Smooth muscle cell (in vitro differentiated cells): ENCODE measurements around the gene LARP4B. TPM values are rescaled to one million over a fixed set of nuclear protein-coding genes. Genes with fewer than 3 reads are reported as not detected.

Experiments
- DNase-seq: peaks from one replicate; lab custom pipeline; 2025; ENCODE audit not compliant: unreplicated experiment; lab: John Stamatoyannopoulos, UW
- H2AFZ ChIP-seq: fragments of 200-600 bp; sonication (generic); 2 replicates; pipeline ENCODE4 v1.6.0; 2016; ENCODE audit warnings: antibody characterized with exemption, low read depth, mild to moderate bottlenecking
- H3F3A ChIP-seq: fragments of 200-600 bp; sonication (generic); 2 replicates; pipeline ENCODE4 v1.6.0; 2017; ENCODE audit warnings: antibody characterized with exemption, low read depth
- H3K27ac ChIP-seq: fragments of 200-600 bp; sonication (generic); 2 replicates; pipeline ENCODE4 v1.5.1; 2016; ENCODE audit warnings: low read depth, mild to moderate bottlenecking
- H3K27me3 ChIP-seq: fragments of 200-600 bp; sonication (generic); 2 replicates; pipeline ENCODE4 v1.6.1; 2016; ENCODE audit warnings: low read depth, mild to moderate bottlenecking
- H3K36me3 ChIP-seq: fragments of 200-600 bp; sonication (generic); 2 replicates; pipeline ENCODE4 v1.5.1; 2016; ENCODE audit warnings: low read depth
- H3K4me1 ChIP-seq: fragments of 200-600 bp; sonication (generic); 2 replicates; pipeline ENCODE4 v1.5.1; 2016; ENCODE audit warnings: low read depth
- H3K4me2 ChIP-seq: fragments of 200-600 bp; sonication (generic); 2 replicates; pipeline ENCODE4 v1.6.0; 2016; ENCODE audit warnings: mild to moderate bottlenecking
- H3K4me3 ChIP-seq: fragments of 200-600 bp; sonication (generic); 2 replicates; pipeline ENCODE4 v1.5.1; 2016; ENCODE audit warnings: mild to moderate bottlenecking
- H3K79me2 ChIP-seq: fragments of 200-600 bp; sonication (generic); 2 replicates; pipeline ENCODE4 v1.6.0; 2016; ENCODE audit warnings: low read depth, mild to moderate bottlenecking
- H3K9ac ChIP-seq: fragments of 200-600 bp; sonication (generic); 2 replicates; pipeline ENCODE4 v1.6.0; 2016; ENCODE audit warnings: low read depth
- H3K9me3 ChIP-seq: fragments of 200-600 bp; sonication (generic); replicated peaks from 2 replicates; pipeline ENCODE4 v1.5.1; 2016; ENCODE audit warnings: low read depth
- H4K20me1 ChIP-seq: fragments of 200-600 bp; sonication (generic); 2 replicates; pipeline ENCODE4 v1.6.0; 2016; ENCODE audit warnings: low read depth
- WGBS: methylation state at CpG from one replicate; pipeline ENCODE4 v1.1.7; 2016; ENCODE audit warnings: low lambda C conversion rate; 5-methylcytosine and 5-hydroxymethylcytosine counted together
- polyA plus RNA-seq: library from polyadenylated mRNA; unstranded; fragments of >200 nt; fragmentation: Nextera tagmentation; extraction: Ambion mirVana; gene quantifications from 2 replicates; pipeline ENCODE4 v1.2.1, GENCODE V29; 2016
- total RNA-seq: library from RNA; depleted of rRNA; stranded (reverse); fragments of >200 nt; gene quantifications from 2 replicates; pipeline ENCODE4 v1.2.3, GENCODE V29; 2014
- TF ChIP-seq, protein P1 (sequence below): fragments of 200-600 bp; sonication (generic); IDR thresholded peaks from 2 replicates; pipeline ENCODE4 v1.5.1; 2017; ENCODE audit warnings: borderline replicate concordance, mild to moderate bottlenecking, antibody characterized with exemption; ENCODE audit not compliant: insufficient read depth, poor library complexity, severe bottlenecking

The LARP4B gene
- total and polyA plus RNA-seq, 2 experiments from 2014 or later = 16.7 to 24.9 TPM

DNA sequence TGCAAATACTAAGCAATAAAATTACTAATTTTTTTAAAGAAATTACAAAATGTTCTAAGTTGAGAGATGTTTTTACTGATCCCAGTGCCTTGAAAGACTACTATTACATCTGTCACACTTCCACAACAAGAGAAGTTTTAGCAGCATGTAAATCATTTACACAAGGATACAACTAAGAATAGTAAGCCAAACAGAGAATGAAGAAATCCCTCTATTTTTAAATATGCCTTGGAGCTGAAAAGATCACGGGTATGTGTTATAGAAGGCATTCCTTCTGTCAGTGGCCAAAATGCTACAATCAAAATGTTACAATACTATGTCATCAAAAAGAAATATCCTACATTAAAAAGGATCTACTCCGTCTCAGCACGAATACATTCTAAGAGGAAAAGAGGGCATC lies 52.6 kb downstream of the LARP4B start:
- H3K4me3 ChIP-seq = no peak overlapping the region
- no peaks in the 10 kb centered on the region for H3K27me3 ChIP-seq
- H3K79me2 ChIP-seq = peaks cover 36% of the 10 kb centered on the region
- 97% methylated on average over 3 of the region's 3 CpGs for WGBS
- no peak overlapping the region for H2AFZ ChIP-seq
- no peaks in the 10 kb centered on the region for H3K9me3 ChIP-seq
- no peak overlapping the region for H3K27ac ChIP-seq
- TF ChIP-seq, protein P1, sequence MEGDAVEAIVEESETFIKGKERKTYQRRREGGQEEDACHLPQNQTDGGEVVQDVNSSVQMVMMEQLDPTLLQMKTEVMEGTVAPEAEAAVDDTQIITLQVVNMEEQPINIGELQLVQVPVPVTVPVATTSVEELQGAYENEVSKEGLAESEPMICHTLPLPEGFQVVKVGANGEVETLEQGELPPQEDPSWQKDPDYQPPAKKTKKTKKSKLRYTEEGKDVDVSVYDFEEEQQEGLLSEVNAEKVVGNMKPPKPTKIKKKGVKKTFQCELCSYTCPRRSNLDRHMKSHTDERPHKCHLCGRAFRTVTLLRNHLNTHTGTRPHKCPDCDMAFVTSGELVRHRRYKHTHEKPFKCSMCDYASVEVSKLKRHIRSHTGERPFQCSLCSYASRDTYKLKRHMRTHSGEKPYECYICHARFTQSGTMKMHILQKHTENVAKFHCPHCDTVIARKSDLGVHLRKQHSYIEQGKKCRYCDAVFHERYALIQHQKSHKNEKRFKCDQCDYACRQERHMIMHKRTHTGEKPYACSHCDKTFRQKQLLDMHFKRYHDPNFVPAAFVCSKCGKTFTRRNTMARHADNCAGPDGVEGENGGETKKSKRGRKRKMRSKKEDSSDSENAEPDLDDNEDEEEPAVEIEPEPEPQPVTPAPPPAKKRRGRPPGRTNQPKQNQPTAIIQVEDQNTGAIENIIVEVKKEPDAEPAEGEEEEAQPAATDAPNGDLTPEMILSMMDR = no peak
- DNase-seq = no peak
- peaks cover 75% of the 10 kb centered on the region for H4K20me1 ChIP-seq
- no peaks in the 10 kb centered on the region for H3K4me1 ChIP-seq
- H3K9ac ChIP-seq = no peak overlapping the region
- H3F3A ChIP-seq = no peaks in the 10 kb centered on the region
- H3K4me2 ChIP-seq = no peak overlapping the region
- H3K36me3 ChIP-seq = peaks cover 12% of the 10 kb centered on the region

DNA sequence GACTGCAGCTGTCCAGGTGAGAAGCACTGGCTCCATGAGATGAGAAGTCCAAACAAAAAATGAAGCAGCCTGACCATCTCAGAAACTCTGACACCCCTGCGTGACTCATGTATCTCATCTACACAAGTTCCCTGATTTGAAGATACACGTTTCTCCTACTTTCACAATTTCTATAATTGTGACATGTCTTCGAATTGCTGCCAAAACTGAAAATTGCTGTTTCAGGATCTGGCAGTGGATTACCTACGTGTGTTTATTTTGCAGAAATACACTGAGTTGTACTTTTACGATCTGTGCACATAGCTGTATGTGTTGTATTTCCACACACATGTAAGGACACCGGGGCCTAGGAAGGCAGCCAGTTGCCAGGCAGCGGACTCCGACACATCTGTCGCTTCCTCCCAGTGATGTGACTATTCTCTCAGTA lies 53.2 kb downstream of the LARP4B start:
- Histone ChIP-seq H3K4me3 (no peak overlapping the region), H3F3A (no peaks in the 10 kb centered on the region), H3K79me2 (peaks cover 36% of the 10 kb centered on the region), H3K36me3 (peaks cover 12% of the 10 kb centered on the region), H3K4me2 (no peak overlapping the region), H3K9ac (no peak overlapping the region), H3K9me3 (no peaks in the 10 kb centered on the region), H4K20me1 (peaks cover 81% of the 10 kb centered on the region), H3K27ac (no peak overlapping the region), H3K4me1 (no peaks in the 10 kb centered on the region), H2AFZ (no peak overlapping the region), H3K27me3 (no peaks in the 10 kb centered on the region)
- DNase-seq = no peak
- TF ChIP-seq, protein P1 = no peak
- WGBS = 96% methylated on average over 9 of the region's 9 CpGs

DNA sequence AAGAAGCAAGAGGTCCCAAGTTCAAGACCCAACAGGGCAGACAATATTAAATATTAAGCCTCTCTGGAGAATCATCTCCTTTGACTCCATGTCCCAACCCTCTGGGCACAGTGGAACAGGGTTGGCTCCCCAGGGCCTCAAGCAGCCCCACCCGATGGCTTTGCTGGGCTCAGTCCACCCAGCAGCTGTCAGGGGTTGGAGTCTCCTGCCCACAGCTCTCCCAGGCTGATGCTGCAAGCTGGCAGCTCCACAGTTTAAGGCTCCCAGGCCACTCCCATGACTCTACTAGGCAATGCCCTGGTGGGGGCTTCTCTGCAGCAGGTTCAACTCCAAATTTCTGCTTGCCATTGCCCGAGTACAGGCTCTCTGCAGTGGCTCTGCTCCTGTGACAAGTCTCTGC lies 55.1 kb downstream of the LARP4B start:
- 92% methylated on average over 2 of the region's 2 CpGs for WGBS
- Histone ChIP-seq H3K27me3 (no peaks in the 10 kb centered on the region), H3K27ac (no peak overlapping the region), H3F3A (no peaks in the 10 kb centered on the region), H3K79me2 (peaks cover 35% of the 10 kb centered on the region), H2AFZ (no peak overlapping the region), H3K4me2 (no peak overlapping the region), H3K9me3 (no peaks in the 10 kb centered on the region), H3K4me3 (no peak overlapping the region), H3K9ac (no peak overlapping the region), H3K4me1 (no peaks in the 10 kb centered on the region), H3K36me3 (peaks cover 6% of the 10 kb centered on the region), H4K20me1 (peaks cover 87% of the 10 kb centered on the region)
- DNase-seq = no peak
- TF ChIP-seq, protein P1 = no peak

DNA sequence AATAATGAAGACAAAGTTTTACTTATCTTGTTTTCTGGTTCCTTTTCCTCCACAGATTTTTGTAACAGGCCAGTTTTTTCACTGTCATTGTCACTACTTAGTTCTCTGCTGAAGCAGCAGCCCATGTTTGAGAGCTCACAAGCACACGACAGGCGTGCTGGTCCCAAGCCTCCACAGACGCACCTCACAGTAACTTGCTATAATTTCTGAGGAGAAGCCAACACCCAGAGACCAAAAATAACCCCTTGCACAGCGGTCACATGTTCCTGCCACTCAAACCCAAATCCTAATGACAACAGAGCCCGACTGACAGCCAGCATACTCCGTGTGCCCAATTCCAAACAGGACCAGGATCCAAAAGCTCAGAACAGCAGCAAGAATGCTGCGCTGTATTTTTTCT lies 58.5 kb downstream of the LARP4B start:
- Histone ChIP-seq H3K9me3 (no peaks in the 10 kb centered on the region), H3K36me3 (no peaks in the 10 kb centered on the region), H4K20me1 (peaks cover 90% of the 10 kb centered on the region), H2AFZ (no peak overlapping the region), H3F3A (no peaks in the 10 kb centered on the region), H3K9ac (no peak overlapping the region), H3K27me3 (no peaks in the 10 kb centered on the region), H3K4me1 (no peaks in the 10 kb centered on the region), H3K27ac (no peak overlapping the region), H3K4me2 (no peak overlapping the region), H3K4me3 (no peak overlapping the region), H3K79me2 (peaks cover 38% of the 10 kb centered on the region)
- 96% methylated on average over 7 of the region's 7 CpGs for WGBS
- no peak for DNase-seq
- TF ChIP-seq, protein P1 = no peak
